Retina (tissue), 1 donor: ENCODE measurements around the gene TSPEAR.
A peak's percentile ranks its signal among the peaks of the same experiment; 100 is the strongest.
"Not testable (repeated sequence)": the region's sequence is repeated elsewhere in the genome, so short reads cannot be mapped to it uniquely, and the experiment has no call there.

Experiments used
- DNase-seq: peaks from one replicate; pipeline ENCODE4 v3.0.0-alpha.2; 2016

The TSPEAR gene

GRCh38 chr21:44700101-44701022, 11.0 kb downstream of the TSPEAR start:
- peak; percentile 48 for DNase-seq

- no peak for DNase-seq
Measured at GRCh38 chr21:44699502-44700001, 11.8 kb downstream of the TSPEAR start.

GRCh38 chr21:44697811-44698734, 13.3 kb downstream of the TSPEAR start:
- DNase-seq: peak; percentile 74

GRCh38 chr21:44697172-44697810, 14.1 kb downstream of the TSPEAR start, which contains the start of gene KRTAP10-12:
KRTAP10-12 (plus strand) TSS chr21:44697172; CDS start chr21:44697202, 30 bp downstream.
- DNase-seq: not testable (repeated sequence)

- DNase-seq: no peak
Measured at GRCh38 chr21:44696572-44696971, 14.8 kb downstream of the TSPEAR start.

- DNase-seq: no peak
Measured at GRCh38 chr21:44695641-44696040, 15.7 kb downstream of the TSPEAR start.

- no peak for DNase-seq
Measured at GRCh38 chr21:44695184-44695583, 16.2 kb downstream of the TSPEAR start.

- DNase-seq: no peak
Measured at GRCh38 chr21:44694776-44695175, 16.6 kb downstream of the TSPEAR start.

GRCh38 chr21:44692798-44693512, 18.4 kb downstream of the TSPEAR start:
- no peak for DNase-seq

- no peak for DNase-seq
Measured at GRCh38 chr21:44691686-44692085, 19.7 kb downstream of the TSPEAR start.

GRCh38 chr21:44689740-44690139, 21.6 kb downstream of the TSPEAR start:
- DNase-seq: not testable (repeated sequence)

GRCh38 chr21:44687671-44688070, 23.7 kb downstream of the TSPEAR start:
- DNase-seq: no peak

GRCh38 chr21:44686843-44687561, 24.4 kb downstream of the TSPEAR start:
- peak; percentile 65 for DNase-seq

GRCh38 chr21:44686000-44686781, 25.2 kb downstream of the TSPEAR start:
- DNase-seq: no peak

- not testable (repeated sequence) for DNase-seq
Measured at GRCh38 chr21:44685050-44685449, 26.3 kb downstream of the TSPEAR start.

GRCh38 chr21:44684483-44684882, 26.9 kb downstream of the TSPEAR start:
- DNase-seq: no peak

GRCh38 chr21:44684077-44684476, 27.3 kb downstream of the TSPEAR start:
- DNase-seq: no peak

GRCh38 chr21:44682580-44683151, 28.7 kb downstream of the TSPEAR start:
- DNase-seq: no peak

GRCh38 chr21:44681861-44682579, 29.4 kb downstream of the TSPEAR start, which contains the start of gene KRTAP12-1:
KRTAP12-1 (minus strand) TSS chr21:44682163; CDS start chr21:44682123, 40 bp downstream.
- DNase-seq: no peak
